A549 (cell line): Measurements from ENCODE around the gene TMEM255B. TPM values are rescaled to one million over a fixed set of nuclear protein-coding genes. Genes with fewer than 3 reads are reported as not detected.

Experiments
- ATAC-seq, 2 experiments: fragments of 200-7000 bp in 1 of 2; fragments of >200 bp in 1 of 2; cut with Nextera tagmentation in 1 of 2; cut with Tn5 transposase in 1 of 2; 3 replicates each; pipeline versions ENCODE4 v1.8.0 to v1.9.1; 2018 to 2020; ENCODE audit warnings: mild to moderate bottlenecking in 1 of 2, moderate library complexity in 1 of 2
- CTCF ChIA-PET: fragments of 300-600 bp; sonication (Branson Sonifier 250); formaldehyde crosslinking; extraction: SDS; loops from one replicate; lab custom pipeline; 2021; ENCODE audit warnings: antibody characterized with exemption, inconsistent platforms; lab: Yijun Ruan, JAX
- POLR2A ChIA-PET: fragments of 350-600 bp; formaldehyde crosslinking; extraction: SDS; loops from one replicate; lab custom pipeline; 2021; ENCODE audit warnings: antibody characterized with exemption, inconsistent platforms; lab: Yijun Ruan, JAX
- DNase-seq, 2 experiments: peaks; one replicate each; pipeline versions ENCODE4 v3.0.0 to v3.0.0-alpha.2; 2011 to 2016; ENCODE audit warnings: low read depth in 1 of 2, low spot score in 1 of 2
- FAIRE-seq: peaks from 2 replicates; lab custom pipeline; 2011; peaks lifted over from hg19 to GRCh38; lab: Jason Lieb, UNC
- H3K27ac ChIP-seq, 2 experiments: fragments of >200 bp; sonication (Bioruptor Twin); formaldehyde crosslinking; 3 replicates each; pipeline ENCODE4 v1.5.1; 2016 to 2017
- H3K4me1 ChIP-seq: fragments of >200 bp; sonication (Bioruptor Twin); formaldehyde crosslinking; 3 replicates; pipeline ENCODE4 v1.6.1; 2016
- H3K4me2 ChIP-seq: fragments of >200 bp; sonication (Bioruptor Twin); formaldehyde crosslinking; 3 replicates; pipeline ENCODE4 v1.6.1; 2016
- H3K4me3 ChIP-seq: fragments of >200 bp; sonication (Bioruptor Twin); formaldehyde crosslinking; 3 replicates; pipeline ENCODE4 v1.5.1; 2016
- H3K9me3 ChIP-seq: fragments of >200 bp; sonication (Bioruptor Twin); formaldehyde crosslinking; 3 replicates; pipeline ENCODE4 v1.6.1; 2016
- BHLHE40 ChIP-seq: IDR thresholded peaks from 2 replicates; pipeline ENCODE4 v1.6.1; 2012; ENCODE audit warnings: low read depth, low read length, inconsistent platforms
- EHF ChIP-seq: fragments of 250-450 bp; sonication (Bioruptor Pico); IDR thresholded peaks from 2 replicates; pipeline ENCODE4 v1.5.0; 2020; ENCODE audit warnings: mild to moderate bottlenecking
- EP300 ChIP-seq, 2 experiments: fragments of >200 bp; sonication (Bioruptor Twin); formaldehyde crosslinking; IDR thresholded peaks; 2 replicates in 1 of 2; 3 replicates in 1 of 2; pipeline ENCODE4 v1.6.1; 2016 to 2017
- FOXS1 ChIP-seq: fragments of 250-450 bp; sonication (Bioruptor Pico); IDR thresholded peaks from 2 replicates; pipeline ENCODE4 v1.5.0; 2020; ENCODE audit warnings: mild to moderate bottlenecking, moderate library complexity
- HDAC2 ChIP-seq: fragments of 200-600 bp; sonication (generic); IDR thresholded peaks from 2 replicates; pipeline ENCODE4 v1.6.1; 2016
- JUN ChIP-seq, 2 experiments: fragments of >200 bp; sonication (Bioruptor Twin); formaldehyde crosslinking; IDR thresholded peaks; 2 replicates in 1 of 2; 3 replicates in 1 of 2; pipeline ENCODE4 v1.6.1; 2016 to 2017
- JUNB ChIP-seq: fragments of >200 bp; sonication (Bioruptor Twin); formaldehyde crosslinking; IDR thresholded peaks from 2 replicates; pipeline ENCODE4 v1.6.1; 2016
- MAFK ChIP-seq: fragments of 450-650 bp; IDR thresholded peaks from 2 replicates; pipeline ENCODE4 v1.6.1; 2014; ENCODE audit not compliant: partially characterized antibody
- NPAS2 ChIP-seq: fragments of 250-450 bp; sonication (Bioruptor Pico); IDR thresholded peaks from 2 replicates; pipeline ENCODE4 v1.8.0; 2022; ENCODE audit warnings: mild to moderate bottlenecking, moderate library complexity, borderline replicate concordance
- POLR2A ChIP-seq: IDR thresholded peaks from 2 replicates; pipeline ENCODE4 v1.6.1; 2012; ENCODE audit warnings: mild to moderate bottlenecking, low read length
- RAD21 ChIP-seq, 2 experiments: fragments of >200 bp in 1 of 2; sonication (Bioruptor Twin) in 1 of 2; formaldehyde crosslinking in 1 of 2; IDR thresholded peaks in 1 of 2; conservative IDR thresholded peaks in 1 of 2; 2 replicates in 1 of 2; 3 replicates in 1 of 2; pipeline ENCODE4 v1.6.1; 2012 to 2018; ENCODE audit warnings: inconsistent platforms in 1 of 2
- RNF2 ChIP-seq: fragments of 200-600 bp; sonication (generic); IDR thresholded peaks from 2 replicates; pipeline ENCODE4 v1.6.1; 2016; ENCODE audit warnings: low read depth, mild to moderate bottlenecking, antibody characterized with exemption, moderate library complexity, borderline replicate concordance
- TFCP2L1 ChIP-seq: fragments of 250-450 bp; sonication (Bioruptor Pico); IDR thresholded peaks from 2 replicates; pipeline ENCODE4 v1.5.0; 2021; ENCODE audit warnings: mild to moderate bottlenecking
- TP53 ChIP-seq: fragments of 250-450 bp; sonication (Bioruptor Pico); IDR thresholded peaks from 2 replicates; pipeline ENCODE4 v1.5.0; 2021; ENCODE audit warnings: mild to moderate bottlenecking, moderate library complexity
- ZFP36 ChIP-seq: fragments of 450-650 bp; IDR thresholded peaks from 2 replicates; pipeline ENCODE4 v1.6.1; 2014; ENCODE audit warnings: borderline replicate concordance; ENCODE audit not compliant: partially characterized antibody
- WGBS: methylation state at CpG from one replicate; pipeline ENCODE4 v1.1.6; 2017; ENCODE audit errors: missing lambda C conversion rate; 5-methylcytosine and 5-hydroxymethylcytosine counted together
- polyA plus RNA-seq, 4 experiments: library from polyadenylated mRNA; depleted of rRNA in 3 of 4; stranded (reverse); fragments of >200 nt; fragmentation: RNase III in 1 of 4; extraction: RNeasy Plus Mini Kit Qiagen cat#74134 plus additional on column Dnase treatment in 1 of 4; gene quantifications; 2 replicates in 3 of 4; 3 replicates in 1 of 4; pipeline ENCODE4 v1.2.3, GENCODE V29; 2011 to 2017
- TF ChIP-seq, protein P1 (sequence below): fragments of 450-650 bp; IDR thresholded peaks from 2 replicates; pipeline ENCODE4 v1.6.1; 2014; ENCODE audit warnings: antibody characterized with exemption
- TF ChIP-seq, protein P2 (sequence below): fragments of >200 bp; sonication (Bioruptor Twin); formaldehyde crosslinking; IDR thresholded peaks from 3 replicates; pipeline ENCODE4 v1.6.1; 2016
- TF ChIP-seq, protein P3 (sequence below): fragments of >200 bp; sonication (Bioruptor Twin); formaldehyde crosslinking; IDR thresholded peaks from 2 replicates; pipeline ENCODE4 v1.6.1; 2016

The TMEM255B gene
- polyA plus RNA-seq, 2 of the 4 experiments (the other 2 are of a cell fraction) = 0.54 to 1.1 TPM

DNA sequence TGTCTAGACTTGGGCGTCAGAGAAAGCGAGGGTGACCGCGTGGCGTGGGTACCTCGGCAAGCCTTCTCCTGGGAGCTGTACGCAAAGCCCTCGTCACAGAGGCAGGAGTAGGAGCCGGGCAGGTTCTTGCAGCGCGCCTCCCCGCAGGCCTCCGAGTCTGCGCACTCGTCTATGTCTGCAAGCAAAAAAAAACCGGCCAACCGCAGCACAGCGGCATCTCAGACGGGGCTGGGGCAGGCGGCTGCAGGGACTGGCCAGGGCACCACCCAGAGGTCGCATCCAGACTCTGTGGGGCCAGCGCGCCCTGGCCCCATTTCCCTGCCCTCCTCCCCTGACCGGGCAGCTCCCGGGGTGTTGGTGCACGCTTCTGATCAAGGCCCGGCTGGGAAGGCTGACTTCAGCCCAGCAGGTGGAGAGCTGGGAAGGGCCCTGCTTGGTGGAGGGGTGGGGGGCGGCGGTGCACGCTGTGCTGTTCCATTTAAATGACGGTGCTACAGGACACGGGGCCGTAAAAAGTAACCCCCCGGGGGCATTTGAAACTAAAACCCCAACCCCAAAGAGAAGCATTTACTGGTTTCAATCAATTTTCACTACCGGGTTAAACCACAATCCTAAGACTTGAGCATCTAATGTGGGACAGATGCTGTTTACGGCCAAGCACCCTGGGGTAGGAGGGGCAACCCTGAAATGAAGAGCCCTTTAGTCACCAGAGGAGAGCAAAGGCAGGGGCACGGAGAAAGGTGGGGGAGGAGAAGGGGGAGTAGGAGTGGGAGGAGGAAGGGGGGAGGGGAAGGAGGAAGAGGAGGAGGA, 76.6 kb downstream of the TMEM255B start:
- 90% methylated on average over 22 of the region's 37 CpGs for WGBS
- H3K27ac ChIP-seq = peak overlapping the region; percentile 100
- FAIRE-seq (no peak), DNase-seq (peak in 1 of 2 experiments; percentile 48), ATAC-seq (no peak)
- H3K4me3 ChIP-seq = no peak overlapping the region
- H3K4me1 ChIP-seq = peaks cover 63% of the 10 kb centered on the region
- no peaks in the 10 kb centered on the region for H3K9me3 ChIP-seq
- CTCF ChIA-PET = no interaction called here
- H3K4me2 ChIP-seq = peak overlapping the region; percentile 52
- POLR2A ChIA-PET = no interaction called here
- TF ChIP-seq FOXS1 (CRISPR knock-in tag) (no peak), NPAS2 (CRISPR knock-in tag) (no peak), RAD21 (conservative IDR thresholded peaks at IDR 0.05 in 1 of 2, IDR thresholded peaks at IDR 0.05 in 1 of 2) (no peak), EHF (CRISPR knock-in tag) (no peak), HDAC2 (no peak), BHLHE40 (no peak), JUN (IDR thresholded peaks at IDR 0.05) (no peak), RNF2 (no peak), TFCP2L1 (CRISPR knock-in tag) (no peak), MAFK (no peak)
- TF ChIP-seq, protein P1, sequence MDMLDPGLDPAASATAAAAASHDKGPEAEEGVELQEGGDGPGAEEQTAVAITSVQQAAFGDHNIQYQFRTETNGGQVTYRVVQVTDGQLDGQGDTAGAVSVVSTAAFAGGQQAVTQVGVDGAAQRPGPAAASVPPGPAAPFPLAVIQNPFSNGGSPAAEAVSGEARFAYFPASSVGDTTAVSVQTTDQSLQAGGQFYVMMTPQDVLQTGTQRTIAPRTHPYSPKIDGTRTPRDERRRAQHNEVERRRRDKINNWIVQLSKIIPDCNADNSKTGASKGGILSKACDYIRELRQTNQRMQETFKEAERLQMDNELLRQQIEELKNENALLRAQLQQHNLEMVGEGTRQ = no peak
- TF ChIP-seq, protein P2, sequence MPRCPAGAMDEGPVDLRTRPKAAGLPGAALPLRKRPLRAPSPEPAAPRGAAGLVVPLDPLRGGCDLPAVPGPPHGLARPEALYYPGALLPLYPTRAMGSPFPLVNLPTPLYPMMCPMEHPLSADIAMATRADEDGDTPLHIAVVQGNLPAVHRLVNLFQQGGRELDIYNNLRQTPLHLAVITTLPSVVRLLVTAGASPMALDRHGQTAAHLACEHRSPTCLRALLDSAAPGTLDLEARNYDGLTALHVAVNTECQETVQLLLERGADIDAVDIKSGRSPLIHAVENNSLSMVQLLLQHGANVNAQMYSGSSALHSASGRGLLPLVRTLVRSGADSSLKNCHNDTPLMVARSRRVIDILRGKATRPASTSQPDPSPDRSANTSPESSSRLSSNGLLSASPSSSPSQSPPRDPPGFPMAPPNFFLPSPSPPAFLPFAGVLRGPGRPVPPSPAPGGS = no peak
- TF ChIP-seq, protein P3, sequence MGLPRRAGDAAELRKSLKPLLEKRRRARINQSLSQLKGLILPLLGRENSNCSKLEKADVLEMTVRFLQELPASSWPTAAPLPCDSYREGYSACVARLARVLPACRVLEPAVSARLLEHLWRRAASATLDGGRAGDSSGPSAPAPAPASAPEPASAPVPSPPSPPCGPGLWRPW = no peak

DNA sequence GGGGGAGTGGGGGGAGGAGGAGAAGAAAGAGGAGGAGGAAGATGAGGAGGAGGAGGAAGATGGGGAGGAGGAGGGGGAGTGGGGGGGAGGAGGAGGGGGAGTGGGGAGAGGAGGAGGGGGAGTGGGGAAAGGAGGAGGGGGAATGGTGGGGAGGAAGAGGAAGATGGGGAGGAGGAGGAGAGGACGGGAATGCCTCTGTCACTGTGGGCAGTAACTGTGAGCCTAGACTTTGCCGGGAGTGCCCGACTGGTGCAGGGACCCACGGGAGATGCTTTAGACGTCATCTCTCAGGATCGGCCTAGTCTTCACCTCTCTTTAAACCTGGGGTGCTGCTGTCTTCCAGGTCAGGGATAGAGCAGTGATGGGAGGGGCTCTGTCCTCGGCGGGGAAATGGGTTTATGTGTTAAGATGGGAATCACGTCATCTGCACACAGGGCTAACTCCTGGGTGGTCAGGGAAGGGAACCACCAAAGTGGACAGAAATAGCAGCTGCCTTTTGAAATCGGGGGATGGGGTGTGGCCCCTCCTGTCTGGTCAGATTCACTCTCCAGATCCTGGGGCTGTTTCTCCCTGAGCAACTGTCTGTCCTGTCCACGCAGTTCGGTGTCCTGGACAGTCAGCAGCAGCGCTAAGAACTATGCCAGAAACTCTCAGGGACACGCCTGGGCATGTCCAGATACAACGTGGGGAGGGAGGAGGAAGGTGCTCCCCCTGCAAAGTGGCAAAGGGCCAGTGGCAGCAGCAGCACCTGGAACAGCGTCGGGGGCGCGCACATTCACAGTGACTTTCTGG, 77.9 kb downstream of the TMEM255B start:
- Histone ChIP-seq H3K4me2 (peak overlapping the region; percentile 93), H3K4me1 (peaks cover 54% of the 10 kb centered on the region), H3K4me3 (peak overlapping the region; percentile 82; the same call in 2 of the 3 replicates), H3K27ac (peak overlapping the region; percentile 100), H3K9me3 (no peaks in the 10 kb centered on the region)
- TF ChIP-seq JUN (IDR thresholded peaks at IDR 0.05) = peak in 1 of 2 experiments; percentile 51; a peak in 3 of 5 replicates
- 0 out of 2 replicates have a peak, but pooled peaks have one; percentile 20 for TF ChIP-seq JUNB
- TF ChIP-seq, protein P3 = 0 out of 2 replicates have a peak, but pooled peaks have one; percentile 12
- peak; percentile 12; the same call in 1 of the 2 replicates for TF ChIP-seq POLR2A
- TF ChIP-seq NPAS2 (CRISPR knock-in tag) = no peak
- peak; percentile 14 to 58; a peak in 1 of 5 replicates for TF ChIP-seq EP300 (IDR thresholded peaks at IDR 0.05)
- TF ChIP-seq ZFP36 = no peak
- peak; percentile 99 for TF ChIP-seq TP53 (CRISPR knock-in tag)
- ATAC-seq = peak; percentile 58 to 69
- 6% methylated on average over 12 of the region's 19 CpGs for WGBS
- no peak for FAIRE-seq
- ChIA-PET CTCF (interaction anchor here (1.2 to 1.3 kb wide), 2 partner anchors 18 to 183 kb away, joined by 3 read pairs; no protein-coding TSS in a partner anchor), POLR2A (interaction anchor here (1.2 to 1.8 kb wide), 2 partner anchors 13 to 17 kb away, joined by 3 to 10 read pairs; no protein-coding TSS in a partner anchor)
- peak; percentile 38 to 92 for DNase-seq
